AG08396 (cell line): ENCODE results near the gene SPECC1.

Experiments
- DNase-seq: peaks from one replicate; pipeline ENCODE4 v3.0.0; 2012; ENCODE audit warnings: low spot score, mixed read lengths

The SPECC1 gene

GRCh38 chr17:20273741-20274500 is 264.8 kb downstream of the SPECC1 start:
- DNase-seq: no peak

GRCh38 chr17:20275653-20276052 is 266.5 kb downstream of the SPECC1 start:
- no peak for DNase-seq

GRCh38 chr17:20276421-20276820 is 267.3 kb downstream of the SPECC1 start:
- no peak for DNase-seq

DNA sequence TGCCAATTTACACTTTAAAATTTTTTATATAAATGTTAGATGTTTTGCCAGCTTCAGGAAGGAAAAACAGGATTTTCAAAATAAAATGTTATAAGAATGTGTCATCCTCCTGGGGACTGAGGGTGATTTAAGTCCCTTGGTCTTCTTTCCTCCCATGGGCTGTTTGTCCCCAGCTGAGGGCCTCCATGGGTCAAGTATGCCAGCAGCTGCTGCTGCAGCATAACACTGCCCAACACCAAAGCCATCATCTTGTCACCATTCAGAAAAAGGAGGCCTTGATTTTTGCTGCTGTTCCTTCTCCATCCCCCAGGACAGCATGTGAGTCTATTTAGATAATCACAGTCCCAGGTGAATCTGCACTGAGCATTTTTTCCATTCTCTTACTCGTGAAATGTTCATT is 269.6 kb downstream of the SPECC1 start:
- no peak for DNase-seq

DNA sequence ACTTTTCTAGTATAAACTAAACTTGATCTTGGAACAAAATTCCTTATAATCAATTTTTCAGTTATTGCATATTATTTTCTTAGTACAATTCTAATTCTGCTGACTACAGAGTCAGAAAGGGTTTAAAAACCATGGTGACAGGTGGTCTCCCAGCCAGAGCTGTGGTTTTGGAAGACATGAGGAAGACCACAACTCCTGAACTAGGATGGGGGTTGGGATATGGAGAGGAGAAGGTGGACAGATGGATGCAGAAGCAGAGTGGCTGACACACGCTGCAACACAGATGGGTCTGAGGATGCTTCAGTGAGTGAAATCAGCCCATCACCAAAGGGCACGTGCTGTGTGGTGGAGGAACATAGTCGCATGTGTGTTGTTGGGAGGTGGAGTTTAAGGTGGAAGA is 270.5 kb downstream of the SPECC1 start:
- DNase-seq: no peak

- DNase-seq: no peak
These were observed 270.9 kb downstream of the SPECC1 start for GRCh38 chr17:20280051-20280450.

DNA sequence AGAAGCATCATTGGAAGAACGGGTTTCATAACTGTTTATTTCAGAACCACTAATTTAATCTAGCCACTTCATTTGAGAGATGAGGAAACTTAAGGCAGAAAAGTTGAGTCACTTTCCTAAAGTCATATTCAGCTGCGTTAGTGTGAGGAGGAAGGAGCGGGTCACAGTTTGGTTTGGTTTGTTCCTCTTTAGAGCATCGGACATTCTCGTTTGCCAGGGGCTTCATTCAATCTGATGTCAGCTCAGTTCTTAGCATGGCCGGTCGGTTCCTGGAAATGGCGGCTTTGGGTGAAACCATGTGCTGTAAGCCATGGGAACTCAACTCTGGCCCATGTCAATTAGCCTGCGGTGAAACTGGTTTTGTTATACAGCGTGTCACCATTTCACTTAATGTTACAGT is 271.7 kb downstream of the SPECC1 start:
- no peak for DNase-seq

GRCh38 chr17:20281860-20282259 is 272.7 kb downstream of the SPECC1 start:
- DNase-seq: no peak

- no peak for DNase-seq
These were observed 273.6 kb downstream of the SPECC1 start for GRCh38 chr17:20282526-20283308.

DNA sequence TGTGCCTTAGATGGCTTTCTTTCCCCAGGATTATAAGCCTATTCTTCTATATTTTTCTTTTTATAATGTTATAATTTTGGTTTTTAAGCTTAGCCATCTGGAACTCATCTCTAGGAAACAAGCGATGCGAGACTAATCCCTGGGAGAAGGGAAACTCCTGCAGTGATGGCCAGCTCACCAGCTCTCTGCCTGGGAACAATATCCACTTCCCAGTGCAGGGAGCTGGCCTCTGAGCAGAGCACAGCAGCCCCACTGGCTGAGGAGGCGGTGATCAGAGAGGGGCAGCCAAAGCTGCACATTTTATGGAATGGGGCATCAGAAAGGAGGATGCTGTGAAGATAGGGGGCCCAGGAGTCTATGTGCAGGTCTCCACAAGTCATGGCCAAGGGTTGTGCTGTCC is 274.9 kb downstream of the SPECC1 start:
- no peak for DNase-seq

- DNase-seq: no peak
These were observed 275.6 kb downstream of the SPECC1 start for GRCh38 chr17:20284570-20285295.

GRCh38 chr17:20289984-20290383 is 280.8 kb downstream of the SPECC1 start:
- no peak for DNase-seq

DNA sequence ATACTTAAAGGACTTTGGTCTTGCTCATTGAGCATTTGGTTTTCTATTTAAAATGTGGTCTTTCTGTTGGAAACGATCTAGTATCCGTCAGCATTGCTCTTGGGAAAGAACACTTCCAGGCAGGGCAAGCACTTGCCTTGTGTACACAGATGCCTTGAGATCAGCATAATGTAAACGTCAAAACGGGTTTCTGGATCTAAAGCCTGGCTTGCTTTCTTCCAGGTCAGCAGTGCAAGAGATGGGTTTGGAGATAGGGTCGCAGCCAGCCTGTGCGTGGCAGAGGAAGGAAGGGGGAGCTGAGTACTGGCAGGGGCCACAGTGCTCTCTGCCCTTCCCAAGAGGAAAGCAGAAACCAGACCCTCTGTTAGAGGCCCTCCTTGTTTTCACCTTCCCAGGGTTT is 282.7 kb downstream of the SPECC1 start:
- DNase-seq: no peak

GRCh38 chr17:20293501-20293900 is 284.3 kb downstream of the SPECC1 start:
- no peak for DNase-seq

GRCh38 chr17:20294120-20294519 is 285.0 kb downstream of the SPECC1 start:
- DNase-seq: no peak

GRCh38 chr17:20299013-20299412 is 289.9 kb downstream of the SPECC1 start:
- DNase-seq: no peak

DNA sequence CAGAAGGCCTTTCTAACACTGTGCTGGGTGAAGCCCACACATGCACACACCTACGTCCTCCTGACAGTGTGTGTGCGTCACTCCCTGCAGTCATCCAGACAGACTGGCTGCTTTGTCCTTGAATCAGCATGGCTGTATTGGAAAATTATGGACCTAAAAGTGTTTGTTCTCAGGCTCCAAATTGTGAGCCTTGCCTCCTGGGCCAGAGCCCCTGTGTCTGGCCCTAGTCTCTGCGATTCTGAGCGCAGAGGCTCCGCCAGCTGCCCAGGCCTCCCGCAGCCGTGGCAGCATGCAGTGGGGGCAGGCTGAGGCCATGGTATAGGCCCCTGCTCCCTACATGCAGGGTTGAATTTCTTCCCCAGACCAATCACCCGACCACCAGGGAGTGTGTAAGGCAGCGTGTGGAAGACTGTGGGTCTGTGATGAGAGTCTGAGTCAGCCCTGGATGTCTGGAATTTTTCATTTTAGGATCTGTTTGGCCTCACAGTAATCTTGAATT is 291.3 kb downstream of the SPECC1 start:
- peak; percentile 63 for DNase-seq

DNA sequence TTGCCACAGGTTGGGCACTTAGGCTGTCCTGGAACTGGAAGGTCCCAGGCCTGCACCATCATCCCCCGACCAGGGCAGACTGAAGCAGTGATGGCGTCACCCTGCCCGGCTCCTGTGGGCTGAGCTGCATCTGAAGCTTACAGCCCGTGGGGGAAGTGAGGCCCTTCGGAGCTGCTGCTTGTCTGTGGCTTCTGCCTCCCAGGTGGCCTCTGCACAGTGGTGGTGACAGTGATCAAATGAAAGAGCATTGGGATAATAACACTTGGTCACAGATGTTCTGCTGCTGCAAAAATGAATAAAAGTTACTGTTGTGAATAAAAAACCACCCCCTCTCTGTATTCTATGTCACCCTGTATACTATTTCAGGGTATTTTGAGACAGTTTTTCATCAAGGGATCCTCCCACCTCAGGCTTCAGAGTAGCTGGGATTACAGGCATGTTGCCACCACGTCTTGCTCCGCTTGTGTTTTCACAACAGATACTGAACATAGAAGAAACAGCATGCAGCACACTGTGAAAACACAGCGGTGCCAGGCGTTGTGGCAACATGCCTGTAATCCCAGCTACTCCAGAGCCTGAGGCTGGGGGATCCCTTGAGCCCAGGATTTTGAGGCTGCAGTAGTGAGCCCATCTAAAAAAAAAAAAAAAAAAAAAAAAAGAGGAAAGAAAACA is 293.2 kb downstream of the SPECC1 start:
- DNase-seq: no peak

DNA sequence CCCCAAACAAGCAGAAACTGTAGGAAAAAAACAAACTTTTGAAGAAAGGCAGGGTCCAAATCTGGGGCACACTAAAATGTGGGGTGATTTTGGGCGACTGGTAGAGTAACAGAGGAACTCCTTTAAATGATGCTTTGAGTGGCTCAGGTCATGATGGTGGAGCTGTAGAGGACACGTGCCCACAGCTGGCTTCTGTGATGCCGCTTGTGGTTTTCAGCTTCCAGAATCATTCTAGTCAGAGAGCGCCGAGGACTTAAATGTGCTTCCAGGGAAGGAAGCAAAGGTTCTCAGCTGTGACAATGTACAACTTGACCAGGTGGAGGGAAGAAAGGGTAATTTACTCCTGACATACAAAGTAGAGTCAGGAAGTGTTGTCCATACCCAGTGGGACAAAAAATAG is 295.8 kb downstream of the SPECC1 start:
- no peak for DNase-seq

- DNase-seq: no peak
These were observed 297.8 kb downstream of the SPECC1 start for GRCh38 chr17:20306924-20307323.

GRCh38 chr17:20307326-20307910 is 298.3 kb downstream of the SPECC1 start:
- no peak for DNase-seq

GRCh38 chr17:20310481-20310880 is 301.3 kb downstream of the SPECC1 start:
- DNase-seq: no peak
